Measurements from ENCODE around the gene TIRAP.

The TIRAP gene

GRCh38 chr11:126328444-126328843 is 45.6 kb downstream of the TIRAP start:
- no peak for DNase-seq

- DNase-seq, result no peak
Observed at GRCh38 chr11:126328938-126329643, 46.2 kb downstream of the TIRAP start.

- no peak for DNase-seq
Observed at GRCh38 chr11:126329644-126330211, 46.8 kb downstream of the TIRAP start.

GRCh38 chr11:126331286-126331685 is 48.4 kb downstream of the TIRAP start:
- DNase-seq, result no peak

- no peak for DNase-seq
Observed at GRCh38 chr11:126332221-126332711, 49.4 kb downstream of the TIRAP start.

GRCh38 chr11:126333142-126333541 is 50.2 kb downstream of the TIRAP start:
- DNase-seq, result no peak

- DNase-seq, result no peak
Observed at GRCh38 chr11:126334659-126335462, 52.0 kb downstream of the TIRAP start.

GRCh38 chr11:126335463-126335760 is 52.5 kb downstream of the TIRAP start:
- no peak for DNase-seq

GRCh38 chr11:126336138-126336541 is 53.2 kb downstream of the TIRAP start:
- no peak for DNase-seq

GRCh38 chr11:126336671-126337101 is 53.8 kb downstream of the TIRAP start:
- no peak for DNase-seq

GRCh38 chr11:126337126-126337473 is 54.2 kb downstream of the TIRAP start:
- DNase-seq, result no peak

GRCh38 chr11:126337474-126338241 is 54.8 kb downstream of the TIRAP start:
- no peak for DNase-seq

- no peak for DNase-seq
Observed at GRCh38 chr11:126338346-126339055, 55.6 kb downstream of the TIRAP start.

GRCh38 chr11:126339073-126339862 is 56.4 kb downstream of the TIRAP start:
- no peak for DNase-seq

GRCh38 chr11:126339863-126340434 is 57.1 kb downstream of the TIRAP start:
- no peak for DNase-seq

- DNase-seq, result no peak
Observed at GRCh38 chr11:126340960-126341606, 58.2 kb downstream of the TIRAP start.

GRCh38 chr11:126341760-126342161 is 58.9 kb downstream of the TIRAP start:
- DNase-seq, result no peak

- peak; percentile 40 for DNase-seq
Observed at GRCh38 chr11:126343051-126343450, 60.2 kb downstream of the TIRAP start.
